ENCODE data around the gene C20orf173.
"Not testable (repeated sequence)": the region's sequence is repeated elsewhere in the genome, so short reads cannot be mapped to it uniquely, and the experiment has no call there.

The C20orf173 gene

GRCh38 chr20:35544941-35545340 is 15.5 kb upstream of the C20orf173 start:
- DNase-seq: not testable (repeated sequence)

GRCh38 chr20:35544436-35544835 is 15.0 kb upstream of the C20orf173 start:
- no peak for DNase-seq

- no peak for DNase-seq
Observed at GRCh38 chr20:35542990-35543389, 13.5 kb upstream of the C20orf173 start.

GRCh38 chr20:35541783-35542662 is 12.6 kb upstream of the C20orf173 start, which contains the start of gene ERGIC3:
Gene ERGIC3, plus strand, starts transcription at chr20:35542078. Its CDS starts 20 bp downstream, at chr20:35542098.
- DNase-seq: peak; percentile 95

- DNase-seq: no peak
Observed at GRCh38 chr20:35541118-35541782, 11.8 kb upstream of the C20orf173 start.

- DNase-seq: no peak
Observed at GRCh38 chr20:35539756-35540212, 10.3 kb upstream of the C20orf173 start.

GRCh38 chr20:35527122-35527769 is 2.2 kb downstream of the C20orf173 start:
- no peak for DNase-seq

- DNase-seq: no peak
Observed at GRCh38 chr20:35525639-35526038, 3.8 kb downstream of the C20orf173 start.

- no peak for DNase-seq
Observed at GRCh38 chr20:35523298-35523888, 6.1 kb downstream of the C20orf173 start.

GRCh38 chr20:35518955-35519354 is 10.5 kb downstream of the C20orf173 start:
- no peak for DNase-seq

GRCh38 chr20:35517767-35518166 is 11.7 kb downstream of the C20orf173 start:
- DNase-seq: not testable (repeated sequence)

- no peak for DNase-seq
Observed at GRCh38 chr20:35517125-35517524, 12.3 kb downstream of the C20orf173 start.

- no peak for DNase-seq
Observed at GRCh38 chr20:35515949-35516645, 13.4 kb downstream of the C20orf173 start.

GRCh38 chr20:35515341-35515740 is 14.1 kb downstream of the C20orf173 start:
- DNase-seq: no peak

GRCh38 chr20:35514371-35514932 is 15.0 kb downstream of the C20orf173 start:
- no peak for DNase-seq

GRCh38 chr20:35511814-35512420 is 17.5 kb downstream of the C20orf173 start:
- no peak for DNase-seq

- no peak for DNase-seq
Observed at GRCh38 chr20:35510951-35511735, 18.3 kb downstream of the C20orf173 start.

- no peak for DNase-seq
Observed at GRCh38 chr20:35508493-35509218, 20.8 kb downstream of the C20orf173 start.

- DNase-seq: no peak
Observed at GRCh38 chr20:35506872-35507638, 22.4 kb downstream of the C20orf173 start.

Measured in T-helper 9 cell (primary cell).